ENCODE results near the gene PPP1R1B. TPM values are rescaled to one million over a fixed set of nuclear protein-coding genes. Genes with fewer than 3 reads are reported as not detected.

Gene PPP1R1B
- total RNA-seq, 4 donors from 2014 or later, result 1.5 to 5.1 TPM; not detected in 2

DNA sequence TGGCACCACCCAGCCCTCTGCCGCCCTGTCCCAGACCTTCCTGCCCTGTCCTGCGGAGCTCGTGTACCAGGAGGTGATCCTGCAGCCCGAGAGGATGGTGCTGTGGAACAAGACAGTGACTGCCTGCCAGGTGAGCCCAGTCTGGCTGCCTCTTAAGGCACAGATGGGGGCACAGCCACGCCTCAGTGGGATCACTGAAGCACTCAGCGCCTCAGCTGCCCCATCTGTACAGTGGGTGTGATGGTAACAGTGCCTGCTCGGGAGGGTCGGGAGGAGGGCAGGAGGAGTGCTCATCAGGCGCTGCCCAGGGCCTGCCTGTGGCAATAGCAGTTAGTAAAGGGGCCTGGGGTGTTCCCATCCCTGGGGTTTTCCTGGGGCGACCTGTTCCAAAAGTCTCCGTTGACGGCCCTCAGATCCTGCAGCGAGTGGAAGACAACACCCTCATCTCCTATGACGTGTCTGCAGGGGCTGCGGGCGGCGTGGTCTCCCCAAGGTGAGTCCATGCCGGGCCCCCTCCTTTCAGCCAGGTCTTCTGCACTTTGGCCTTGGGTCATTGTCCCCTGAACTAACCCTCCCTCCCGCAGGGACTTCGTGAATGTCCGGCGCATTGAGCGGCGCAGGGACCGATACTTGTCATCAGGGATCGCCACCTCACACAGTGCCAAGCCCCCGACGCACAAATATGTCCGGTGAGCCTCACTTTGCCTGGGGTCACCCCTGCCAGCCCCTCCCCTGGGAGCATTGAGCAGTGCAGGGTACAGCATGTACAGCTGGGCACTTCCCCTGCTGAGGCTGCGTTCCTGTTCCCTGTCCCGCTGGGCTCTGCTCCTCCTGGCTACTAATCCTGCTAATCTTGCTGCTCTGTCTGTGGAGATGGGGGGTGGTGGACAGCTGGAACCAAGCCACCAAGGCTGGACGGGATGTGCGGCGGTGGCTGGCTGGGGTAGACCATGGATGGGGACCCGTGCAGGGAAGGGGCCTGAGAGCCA is 33.9 kb downstream of the PPP1R1B start:
- H3K4me1 ChIP-seq, result peaks cover 68 to 70% of the 10 kb centered on the region in 2 donors
- in situ Hi-C loops (cut with MboI; ENCODE audit: low sequenced_read_pairs in 4 of 4) (no loop called here), intact Hi-C loops (cut with DNase I; ENCODE audit: low total_unique reads) (loop anchor here (5.0 to 10.0 kb wide), 2 partner anchors 92 to 466 kb away; partner anchors contain the start of gene CACNB1)
- H3K36me3 ChIP-seq, result peaks cover 0 to 6% of the 10 kb centered on the region in 2 donors
- no peaks in the 10 kb centered on the region for H3K9me3 ChIP-seq
- H3K4me3 ChIP-seq, result peak overlapping the region; percentile 23 to 38 (median 29)
- TF ChIP-seq POLR2A (IDR thresholded peaks at IDR 0.05), result no peak
- TF ChIP-seq, protein P1, sequence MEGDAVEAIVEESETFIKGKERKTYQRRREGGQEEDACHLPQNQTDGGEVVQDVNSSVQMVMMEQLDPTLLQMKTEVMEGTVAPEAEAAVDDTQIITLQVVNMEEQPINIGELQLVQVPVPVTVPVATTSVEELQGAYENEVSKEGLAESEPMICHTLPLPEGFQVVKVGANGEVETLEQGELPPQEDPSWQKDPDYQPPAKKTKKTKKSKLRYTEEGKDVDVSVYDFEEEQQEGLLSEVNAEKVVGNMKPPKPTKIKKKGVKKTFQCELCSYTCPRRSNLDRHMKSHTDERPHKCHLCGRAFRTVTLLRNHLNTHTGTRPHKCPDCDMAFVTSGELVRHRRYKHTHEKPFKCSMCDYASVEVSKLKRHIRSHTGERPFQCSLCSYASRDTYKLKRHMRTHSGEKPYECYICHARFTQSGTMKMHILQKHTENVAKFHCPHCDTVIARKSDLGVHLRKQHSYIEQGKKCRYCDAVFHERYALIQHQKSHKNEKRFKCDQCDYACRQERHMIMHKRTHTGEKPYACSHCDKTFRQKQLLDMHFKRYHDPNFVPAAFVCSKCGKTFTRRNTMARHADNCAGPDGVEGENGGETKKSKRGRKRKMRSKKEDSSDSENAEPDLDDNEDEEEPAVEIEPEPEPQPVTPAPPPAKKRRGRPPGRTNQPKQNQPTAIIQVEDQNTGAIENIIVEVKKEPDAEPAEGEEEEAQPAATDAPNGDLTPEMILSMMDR (IDR thresholded peaks at IDR 0.05 in 4 of 5, conservative IDR thresholded peaks at IDR 0.05 in 1 of 5), result no peak
- DNase-seq, result peak; percentile 30 to 63
- peak overlapping the region; percentile 96 to 99 (median 98) for H3K27ac ChIP-seq
- peak in 1 of 2 donors; percentile 3 for ATAC-seq
- no peaks in the 10 kb centered on the region for H3K27me3 ChIP-seq

DNA sequence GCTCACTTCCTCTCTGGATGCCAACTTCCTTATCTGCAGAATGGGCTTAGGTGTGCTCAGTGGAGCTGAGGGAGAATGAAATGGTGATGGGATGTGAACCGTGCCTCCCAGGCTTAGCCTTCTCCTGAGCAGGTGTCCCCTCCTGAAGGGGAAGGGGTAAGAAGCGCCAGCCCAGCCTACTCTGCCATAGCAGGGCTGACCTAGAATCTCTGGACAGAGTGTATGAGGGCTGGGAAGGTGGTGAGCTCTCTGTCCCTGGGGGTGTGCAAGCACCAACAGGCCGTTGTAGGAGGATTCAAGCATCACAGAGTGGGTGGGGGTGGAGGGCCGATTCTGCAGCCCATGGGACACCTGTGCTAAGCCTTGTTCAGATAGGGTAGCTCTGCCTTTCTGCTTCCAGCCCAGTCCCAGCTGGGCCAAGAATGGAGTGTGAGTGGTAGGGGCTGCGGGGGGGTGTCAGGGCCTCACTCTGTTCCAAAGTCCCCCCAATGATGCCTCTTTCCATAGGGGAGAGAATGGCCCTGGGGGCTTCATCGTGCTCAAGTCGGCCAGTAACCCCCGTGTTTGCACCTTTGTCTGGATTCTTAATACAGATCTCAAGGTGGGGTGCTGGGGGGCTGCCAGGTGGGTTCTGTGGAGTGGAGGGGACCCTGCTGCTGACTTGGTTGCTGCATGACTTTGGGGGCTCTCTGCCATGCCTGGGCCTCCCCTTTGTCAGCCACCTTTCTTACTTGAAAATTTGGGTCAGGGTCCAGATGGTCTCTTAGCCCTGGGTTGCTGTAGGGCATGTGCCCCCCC is 35.2 kb downstream of the PPP1R1B start:
- Histone ChIP-seq H3K4me3 (peak overlapping the region in 2 of 4 donors; percentile 33 to 38), H3K36me3 (peaks cover 0 to 6% of the 10 kb centered on the region in 2 donors), H3K4me1 (peaks cover 79 to 82% of the 10 kb centered on the region in 2 donors), H3K27ac (peak overlapping the region; percentile 96 to 99 (median 98)), H3K9me3 (no peaks in the 10 kb centered on the region), H3K27me3 (no peaks in the 10 kb centered on the region)
- in situ Hi-C loops (cut with MboI; ENCODE audit: low sequenced_read_pairs in 4 of 4) (no loop called here), intact Hi-C loops (cut with DNase I; ENCODE audit: low total_unique reads) (loop anchor here (5.0 to 10.0 kb wide), 2 partner anchors 90 to 467 kb away; partner anchors contain the start of gene CACNB1)
- TF ChIP-seq POLR2A (IDR thresholded peaks at IDR 0.05), result no peak
- TF ChIP-seq, protein P1 (IDR thresholded peaks at IDR 0.05 in 4 of 5, conservative IDR thresholded peaks at IDR 0.05 in 1 of 5), result no peak
- ATAC-seq, result no peak
- DNase-seq, result no peak

DNA sequence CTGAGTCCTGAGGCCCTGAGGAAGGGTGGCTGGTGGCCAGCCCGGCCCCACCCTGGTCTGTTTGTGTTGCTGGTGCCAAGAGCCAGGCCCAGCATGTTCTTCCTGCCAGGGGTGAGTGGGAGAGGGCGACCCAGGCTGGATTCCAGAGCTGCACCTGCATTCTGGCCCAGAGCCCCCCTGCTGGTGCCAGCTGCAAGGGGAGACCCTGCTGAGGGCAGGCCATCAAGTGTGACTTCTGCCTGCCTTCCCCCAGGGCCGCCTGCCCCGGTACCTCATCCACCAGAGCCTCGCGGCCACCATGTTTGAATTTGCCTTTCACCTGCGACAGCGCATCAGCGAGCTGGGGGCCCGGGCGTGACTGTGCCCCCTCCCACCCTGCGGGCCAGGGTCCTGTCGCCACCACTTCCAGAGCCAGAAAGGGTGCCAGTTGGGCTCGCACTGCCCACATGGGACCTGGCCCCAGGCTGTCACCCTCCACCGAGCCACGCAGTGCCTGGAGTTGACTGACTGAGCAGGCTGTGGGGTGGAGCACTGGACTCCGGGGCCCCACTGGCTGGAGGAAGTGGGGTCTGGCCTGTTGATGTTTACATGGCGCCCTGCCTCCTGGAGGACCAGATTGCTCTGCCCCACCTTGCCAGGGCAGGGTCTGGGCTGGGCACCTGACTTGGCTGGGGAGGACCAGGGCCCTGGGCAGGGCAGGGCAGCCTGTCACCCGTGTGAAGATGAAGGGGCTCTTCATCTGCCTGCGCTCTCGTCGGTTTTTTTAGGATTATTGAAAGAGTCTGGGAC is 36.0 kb downstream of the PPP1R1B start:
- H3K36me3 ChIP-seq, result peaks cover 0 to 6% of the 10 kb centered on the region in 2 donors
- ATAC-seq (no peak), DNase-seq (no peak)
- no peaks in the 10 kb centered on the region for H3K27me3 ChIP-seq
- no peak overlapping the region for H3K4me3 ChIP-seq
- no peaks in the 10 kb centered on the region for H3K9me3 ChIP-seq
- H3K27ac ChIP-seq, result peak overlapping the region; percentile 96 to 99 (median 98)
- intact Hi-C loops (cut with DNase I; ENCODE audit: low total_unique reads) (loop anchor here (5.0 to 10.0 kb wide), 2 partner anchors 90 to 468 kb away; partner anchors contain the start of gene CACNB1), in situ Hi-C loops (cut with MboI; ENCODE audit: low sequenced_read_pairs in 4 of 4) (no loop called here)
- TF ChIP-seq, protein P1 (IDR thresholded peaks at IDR 0.05 in 4 of 5, conservative IDR thresholded peaks at IDR 0.05 in 1 of 5), result no peak
- no peak for TF ChIP-seq POLR2A (IDR thresholded peaks at IDR 0.05)
- peaks cover 86 to 87% of the 10 kb centered on the region in 2 donors for H3K4me1 ChIP-seq

DNA sequence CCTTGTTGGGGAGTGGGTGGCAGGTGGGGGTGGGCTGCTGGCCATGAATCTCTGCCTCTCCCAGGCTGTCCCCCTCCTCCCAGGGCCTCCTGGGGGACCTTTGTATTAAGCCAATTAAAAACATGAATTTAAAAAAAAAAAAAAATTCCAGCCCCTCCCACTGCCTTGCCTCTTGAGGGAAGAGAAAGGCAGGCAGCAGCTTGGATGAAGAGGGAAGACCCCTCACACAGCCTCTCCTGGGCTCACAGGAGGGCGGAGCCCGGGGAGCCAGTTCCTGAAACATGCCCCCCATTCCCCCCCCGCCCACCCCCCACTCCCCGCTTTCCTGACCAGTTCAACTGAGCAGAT is 36.6 kb downstream of the PPP1R1B start:
- peaks cover 83 to 87% of the 10 kb centered on the region in 2 donors for H3K4me1 ChIP-seq
- in situ Hi-C loops (cut with MboI; ENCODE audit: low sequenced_read_pairs in 4 of 4), result no loop called here
- intact Hi-C loops (cut with DNase I; ENCODE audit: low total_unique reads), result loop anchor here (5.0 to 10.0 kb wide), 2 partner anchors 89 to 469 kb away; partner anchors contain the start of gene CACNB1
- DNase-seq (no peak), ATAC-seq (no peak)
- TF ChIP-seq POLR2A (IDR thresholded peaks at IDR 0.05), result no peak
- TF ChIP-seq, protein P1 (IDR thresholded peaks at IDR 0.05 in 4 of 5, conservative IDR thresholded peaks at IDR 0.05 in 1 of 5), result no peak
- H3K36me3 ChIP-seq, result peaks cover 0 to 6% of the 10 kb centered on the region in 2 donors
- H3K4me3 ChIP-seq, result peak overlapping the region; percentile 24 to 62 (median 34)
- H3K27me3 ChIP-seq, result no peaks in the 10 kb centered on the region
- peak overlapping the region; percentile 96 to 99 (median 98) for H3K27ac ChIP-seq
- no peaks in the 10 kb centered on the region for H3K9me3 ChIP-seq

All from gastrocnemius medialis (tissue), 4 donors.